H1 (cell line): Measurements from ENCODE around the gene ANKRD40CL. TPM values are rescaled to one million over a fixed set of nuclear protein-coding genes. Genes with fewer than 3 reads are reported as not detected.

ENCODE experiments used
- CHD7 ChIP-seq: fragments of 300-600 bp; sonication (generic); IDR thresholded peaks from 2 replicates; pipeline ENCODE4 v1.7.1; 2012; ENCODE audit warnings: low read length, moderate library complexity, mild to moderate bottlenecking, inconsistent platforms; ENCODE audit not compliant: insufficient replicate concordance
- CTCF ChIP-seq, 3 experiments: IDR thresholded peaks; 1 replicate in 2 of 3; 2 replicates in 1 of 3; pipeline versions ENCODE4 v1.5.1 to v1.6.1; 2011; ENCODE audit warnings: low read length in 3 of 3, mild to moderate bottlenecking in 3 of 3, inconsistent platforms in 2 of 3, low read depth in 1 of 3, moderate library complexity in 1 of 3; ENCODE audit not compliant: insufficient read depth in 1 of 3; ENCODE audit errors: control extremely low read depth in 1 of 3
- polyA plus RNA-seq, 7 experiments: library from polyadenylated mRNA; depleted of rRNA in 3 of 7; stranded (reverse) in 5 of 7; unstranded in 2 of 7; fragments of >200 nt in 5 of 7; fragments of 200-250 nt in 2 of 7; gene quantifications; 1 replicate in 5 of 7; 2 replicates in 1 of 7; 4 replicates in 1 of 7; pipeline versions ENCODE4 v1.2.1 to v1.2.3, GENCODE V29; 2011 to 2013; ENCODE audit warnings: missing spikeins in 2 of 7, mixed read lengths in 2 of 7
- total RNA-seq: library from RNA; stranded (reverse); fragmentation: NEBNext Ultra II Directional; extraction: Animal tissue kit (Norgen Biotek cat#: 25700); gene quantifications from 2 replicates; pipeline ENCODE4 v1.2.1, GENCODE V29; 2021

The ANKRD40CL gene
- total and polyA plus RNA-seq, 2 of the 8 experiments (the other 6 are each of a cell fraction or from before 2014, with no cell fraction given), result not detected

GRCh38 chr17:50763716-50764475 is 3.4 kb downstream of the ANKRD40CL start (continued):
- TF ChIP-seq CHD7 (no peak), CTCF (IDR thresholded peaks at IDR 0.05; ENCODE audit: control extremely low read depth in 1 of 3, insufficient read depth in 1 of 3, low read depth in 1 of 3, low read length in 3 of 3) (no peak)
